Activated CD4-positive, alpha-beta T cell treated with anti-CD3 and anti-CD28 coated beads, Interleukin-2, amount 50 U/mL, for 1 hour (primary cell): ENCODE measurements around the gene TLCD1.
"Not testable (repeated sequence)": the region's sequence is repeated elsewhere in the genome, so short reads cannot be mapped to it uniquely, and the experiment has no call there.

Source experiments
- DNase-seq: peaks from one replicate; pipeline ENCODE4 v3.0.0-alpha.2; 2020

Gene TLCD1

DNA sequence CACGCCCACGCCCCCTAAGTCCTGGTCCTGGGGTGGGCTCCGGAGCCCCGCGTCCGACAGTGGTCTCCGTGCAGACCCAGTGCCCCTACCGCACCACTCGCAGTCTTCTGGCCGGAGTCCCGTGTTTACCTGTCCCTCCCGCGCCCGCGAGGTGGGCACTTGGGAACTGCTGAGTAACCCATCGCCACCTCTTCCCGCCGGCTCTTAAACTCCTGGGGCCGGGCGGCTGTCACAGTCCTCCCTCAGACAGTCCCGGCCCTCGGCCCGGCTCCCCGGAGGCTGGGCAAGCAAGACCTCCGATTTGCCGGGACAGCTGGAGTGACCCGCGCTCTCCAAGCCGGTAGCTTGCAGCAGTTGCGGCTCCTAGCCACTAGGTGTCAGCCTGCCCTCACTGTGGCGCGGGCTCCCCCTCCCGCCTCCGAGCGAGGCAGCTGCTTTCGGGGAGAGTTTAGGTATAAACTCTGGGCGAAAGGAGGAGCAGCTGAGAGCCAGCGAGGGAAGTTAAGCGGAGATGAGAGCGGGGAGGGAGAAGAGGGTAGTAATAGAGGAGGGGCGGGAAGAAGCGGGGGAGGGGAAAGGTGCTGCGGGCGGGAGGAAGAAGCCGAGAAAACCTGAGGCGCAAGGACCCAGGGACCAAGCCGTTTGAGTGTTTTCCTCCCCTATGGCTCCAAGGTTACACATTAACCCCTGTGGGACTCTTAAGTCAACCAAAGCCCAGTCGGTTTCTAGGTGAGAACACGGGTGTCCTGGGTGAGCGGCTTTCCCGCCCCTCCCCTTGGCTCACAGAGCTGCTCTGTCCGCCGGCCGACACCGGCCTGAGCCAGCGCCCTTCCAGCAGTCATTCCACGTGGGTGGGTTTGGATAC is 826 bp upstream of the TLCD1 start:
- DNase-seq, result peak; percentile 90

DNA sequence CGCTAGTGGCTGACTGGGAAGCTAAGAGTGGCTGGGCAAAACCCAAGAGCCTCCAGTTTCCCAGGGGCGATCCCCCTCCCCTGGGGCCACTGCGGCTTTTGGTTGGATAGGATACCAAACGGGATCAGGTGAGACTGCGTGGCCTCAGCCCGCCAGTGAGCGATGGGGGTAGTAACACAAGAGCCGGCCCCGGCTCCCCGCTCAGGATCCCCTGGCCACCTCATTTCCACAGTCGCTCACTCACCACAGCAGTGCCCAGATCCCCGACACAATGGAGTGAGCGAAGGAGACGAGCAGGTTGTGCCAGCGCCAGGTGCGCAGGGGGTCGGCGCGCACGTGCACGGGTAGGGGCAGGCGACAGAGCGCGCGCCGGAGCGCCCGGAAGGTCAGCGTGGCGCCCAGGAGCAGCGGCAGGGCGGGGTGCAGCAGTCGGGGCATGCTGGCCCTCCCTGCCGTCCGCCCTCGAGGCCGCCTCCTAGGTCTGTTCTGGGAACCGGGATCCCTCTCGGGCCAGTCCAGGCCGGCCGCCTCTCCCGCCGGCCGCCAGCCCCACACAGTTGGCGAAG is 290 bp downstream of the TLCD1 start:
- DNase-seq, result no peak

DNA sequence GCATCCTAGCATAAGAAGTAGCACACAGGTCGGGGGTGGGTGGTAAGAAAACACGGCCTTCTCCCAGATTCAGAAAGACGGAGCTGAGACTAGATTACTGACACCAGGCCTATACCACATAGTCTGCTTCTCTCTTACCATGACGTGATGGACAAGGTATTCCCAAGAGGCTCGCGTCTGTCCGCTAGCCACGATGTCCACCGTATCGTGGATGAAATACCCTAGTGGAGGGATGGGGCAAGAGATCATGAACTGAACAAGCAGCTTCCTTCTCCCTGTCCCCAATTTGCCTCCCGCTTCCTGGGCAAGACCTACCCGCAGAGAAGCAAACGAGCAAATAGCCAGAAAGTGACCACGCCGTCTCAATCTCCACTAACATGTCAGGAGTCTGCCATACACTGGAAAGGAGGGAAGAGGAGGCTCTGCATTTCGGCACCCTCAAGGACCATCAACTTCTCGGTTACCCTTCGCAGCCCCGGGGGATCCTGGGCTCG is 820 bp downstream of the TLCD1 start:
- DNase-seq, result no peak

DNA sequence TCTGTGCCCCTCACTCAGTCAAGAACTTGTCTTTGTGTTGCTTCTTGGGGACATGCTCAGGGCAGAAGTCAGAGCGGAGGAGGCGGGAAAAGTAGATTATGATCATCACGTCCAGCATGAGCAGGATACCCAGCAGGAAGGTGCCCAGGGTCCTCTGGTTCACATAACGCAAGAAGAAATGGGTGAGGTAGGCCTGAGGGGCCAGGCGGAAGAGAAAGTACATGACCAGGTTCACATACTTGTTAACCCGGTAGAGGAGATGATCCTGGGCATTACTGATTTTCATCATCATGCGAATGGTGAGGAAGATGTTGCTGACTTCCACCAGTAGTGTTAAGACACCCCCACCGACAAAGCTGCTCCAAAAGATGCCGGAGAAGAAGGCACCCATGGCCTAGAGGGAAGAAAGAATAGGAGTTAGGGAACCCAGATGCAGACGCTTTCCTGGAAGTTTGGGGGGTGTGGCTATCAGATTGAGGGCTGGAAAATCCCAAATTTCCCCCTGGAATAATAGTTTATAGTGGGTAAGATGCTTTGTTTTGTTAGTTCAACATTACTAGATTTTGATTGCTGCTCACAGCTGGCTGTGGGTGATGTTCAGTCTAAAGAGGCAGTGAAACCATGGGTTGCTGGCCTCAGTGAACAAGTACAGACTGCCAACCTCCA is 1.4 kb downstream of the TLCD1 start:
- no peak for DNase-seq

DNA sequence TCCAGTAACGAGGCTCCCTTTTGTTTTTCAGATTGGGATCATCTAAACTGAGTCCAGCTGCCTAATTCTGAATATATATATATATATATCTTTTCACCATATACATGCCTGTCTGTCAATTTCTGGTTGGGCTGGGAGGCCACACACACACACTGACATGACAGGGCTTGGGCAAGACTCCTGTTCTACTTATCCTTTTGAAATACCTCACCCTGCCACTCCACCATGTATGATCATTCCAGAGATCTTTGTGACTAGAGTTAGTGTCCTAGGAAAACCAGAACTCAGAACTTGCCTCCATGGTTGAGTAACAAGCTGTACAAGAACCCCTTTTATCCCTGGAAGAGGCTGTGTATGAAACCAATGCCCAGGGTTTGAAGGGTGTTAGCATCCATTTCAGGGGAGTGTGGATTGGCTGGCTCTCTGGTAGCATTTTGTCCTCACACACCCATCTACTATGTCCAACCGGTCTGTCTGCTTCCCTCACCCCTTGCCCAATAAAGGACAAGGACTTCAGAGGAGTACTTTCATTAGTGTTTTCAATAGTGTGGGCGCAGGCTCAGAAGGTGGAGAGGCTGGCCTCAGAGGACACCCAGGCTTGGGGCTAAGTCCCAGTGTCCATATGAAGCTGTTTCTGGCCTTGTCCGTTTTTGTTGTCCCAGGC is 2.1 kb downstream of the TLCD1 start:
- not testable (repeated sequence) for DNase-seq

DNA sequence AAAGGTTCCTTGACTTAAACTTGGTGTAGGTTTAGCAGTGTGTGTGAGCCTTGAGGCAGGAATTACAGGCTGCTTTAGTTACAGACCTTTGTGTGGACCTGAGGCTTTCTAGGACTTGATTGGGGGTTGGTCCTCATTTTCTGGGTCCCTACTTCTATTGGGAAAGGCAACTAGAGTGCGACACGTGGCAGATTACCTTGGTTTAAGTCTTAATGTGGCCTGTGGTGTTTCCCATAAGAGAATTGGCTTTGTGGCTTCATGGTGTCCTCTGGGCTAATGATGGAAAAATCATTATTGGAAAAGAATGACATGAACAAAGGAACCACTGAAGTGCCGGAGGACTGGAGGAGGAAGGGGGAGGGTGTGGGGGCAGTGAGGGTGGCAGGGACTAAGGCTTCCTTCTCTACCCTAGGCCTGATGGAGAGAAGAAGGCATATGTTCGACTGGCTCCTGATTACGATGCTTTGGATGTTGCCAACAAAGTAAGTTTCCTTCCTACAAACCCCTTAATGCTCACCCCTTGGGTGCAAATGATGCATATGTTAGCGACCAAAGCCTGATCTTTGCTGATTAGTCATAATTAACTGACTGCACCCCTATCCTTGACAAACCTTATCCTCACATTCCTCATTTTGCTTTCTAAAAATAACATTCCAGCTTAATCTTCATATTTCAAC is 2.7 kb downstream of the TLCD1 start:
- DNase-seq, result no peak

DNA sequence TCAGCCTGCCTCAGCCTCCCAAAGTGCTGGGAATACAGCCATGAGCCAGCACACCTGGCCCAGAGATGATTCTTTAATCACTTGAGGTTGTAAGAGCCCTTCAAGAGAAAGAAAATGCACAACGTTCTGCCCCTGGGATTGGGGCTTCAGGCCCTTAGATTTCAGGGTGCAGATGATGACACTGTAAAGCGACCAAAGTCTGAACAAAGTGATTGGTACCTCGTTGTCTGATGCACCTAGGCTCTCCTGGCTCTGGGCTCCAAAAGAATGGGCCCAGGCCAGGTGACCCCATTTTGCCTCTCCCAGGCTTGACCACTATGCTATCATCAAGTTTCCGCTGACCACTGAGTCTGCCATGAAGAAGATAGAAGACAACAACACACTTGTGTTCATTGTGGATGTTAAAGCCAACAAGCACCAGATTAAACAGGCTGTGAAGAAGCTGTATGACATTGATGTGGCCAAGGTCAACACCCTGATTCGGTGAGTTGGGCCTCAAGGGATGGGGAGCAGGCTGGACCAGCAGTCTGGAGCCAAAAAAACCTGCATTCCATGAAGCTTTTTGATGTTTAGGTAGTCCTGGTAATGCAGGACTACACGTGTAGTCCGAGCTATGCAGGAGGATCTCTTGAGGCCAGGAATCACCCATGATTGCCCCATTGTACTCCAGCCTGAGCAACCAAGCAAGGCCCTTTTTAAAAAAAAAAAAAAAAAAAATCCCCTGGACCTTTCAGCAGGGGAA is 3.4 kb downstream of the TLCD1 start:
- DNase-seq, result no peak

DNA sequence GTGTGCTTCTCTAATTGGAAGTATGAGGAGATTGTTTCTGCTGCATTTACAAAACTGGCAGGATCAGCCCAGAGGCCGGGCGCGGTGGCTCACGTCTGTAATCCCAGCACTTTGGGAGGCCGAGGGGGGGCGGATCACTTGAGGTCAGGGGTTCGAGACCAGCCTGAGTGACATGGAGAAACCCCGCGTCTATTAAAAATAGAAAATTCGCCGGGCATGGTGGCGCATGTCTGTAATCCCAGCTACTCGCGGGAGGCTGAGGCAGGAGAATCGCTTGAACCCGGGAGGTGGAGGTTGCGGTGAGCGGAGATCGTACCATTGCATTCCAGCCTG is 5.1 kb downstream of the TLCD1 start:
- DNase-seq, result not testable (repeated sequence)

DNA sequence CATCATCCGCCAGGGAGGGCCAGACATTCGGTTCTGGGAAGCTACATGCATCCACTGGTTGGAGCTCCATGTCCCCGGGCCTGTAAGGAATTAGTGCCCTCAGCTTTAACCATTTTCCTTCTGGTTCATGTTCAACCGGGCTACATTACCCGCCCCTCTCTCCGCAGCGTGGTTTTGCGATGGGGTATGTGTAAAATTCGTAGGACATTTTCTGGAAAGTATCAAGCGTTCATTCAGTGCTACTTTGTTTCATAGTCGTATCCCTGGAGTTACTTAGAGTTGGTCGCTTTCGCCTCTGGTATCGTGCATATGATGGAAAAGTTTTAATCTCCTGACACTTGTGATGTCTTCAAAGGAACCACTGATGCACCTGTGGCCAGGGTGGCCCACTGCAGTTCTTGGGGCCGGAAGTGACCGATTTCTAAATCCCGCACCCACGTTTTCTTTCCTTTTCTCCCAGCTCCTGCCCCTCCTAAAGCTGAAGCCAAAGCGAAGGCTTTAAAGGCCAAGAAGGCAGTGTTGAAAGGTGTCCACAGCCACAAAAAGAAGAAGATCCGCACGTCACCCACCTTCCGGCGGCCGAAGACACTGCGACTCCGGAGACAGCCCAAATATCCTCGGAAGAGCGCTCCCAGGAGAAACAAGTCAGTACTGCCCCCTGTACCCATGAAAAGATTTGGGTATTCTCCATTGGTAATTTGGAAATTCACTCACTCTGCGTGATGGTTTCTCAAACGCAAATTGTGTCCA is 5.6 kb downstream of the TLCD1 start:
- no peak for DNase-seq

DNA sequence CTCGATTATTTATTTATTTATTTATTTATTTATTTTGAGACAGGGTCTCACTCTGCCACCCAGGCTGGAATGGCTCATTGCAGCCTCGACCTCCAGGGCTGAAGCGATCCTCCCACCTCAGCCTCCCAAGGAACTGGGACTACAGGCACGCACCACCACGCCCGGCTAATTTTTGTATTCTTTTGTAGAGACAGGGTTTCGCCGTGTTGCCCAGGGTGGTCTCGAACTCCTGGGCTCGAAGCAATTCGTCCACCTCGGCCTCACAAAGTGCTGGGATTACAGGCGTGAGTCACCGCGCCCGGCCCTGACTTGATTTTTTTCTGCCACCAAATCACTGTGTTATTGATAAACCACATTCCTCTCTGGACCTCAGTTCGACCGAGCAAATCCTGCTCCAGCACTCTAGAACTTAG is 7.0 kb downstream of the TLCD1 start:
- no peak for DNase-seq

DNA sequence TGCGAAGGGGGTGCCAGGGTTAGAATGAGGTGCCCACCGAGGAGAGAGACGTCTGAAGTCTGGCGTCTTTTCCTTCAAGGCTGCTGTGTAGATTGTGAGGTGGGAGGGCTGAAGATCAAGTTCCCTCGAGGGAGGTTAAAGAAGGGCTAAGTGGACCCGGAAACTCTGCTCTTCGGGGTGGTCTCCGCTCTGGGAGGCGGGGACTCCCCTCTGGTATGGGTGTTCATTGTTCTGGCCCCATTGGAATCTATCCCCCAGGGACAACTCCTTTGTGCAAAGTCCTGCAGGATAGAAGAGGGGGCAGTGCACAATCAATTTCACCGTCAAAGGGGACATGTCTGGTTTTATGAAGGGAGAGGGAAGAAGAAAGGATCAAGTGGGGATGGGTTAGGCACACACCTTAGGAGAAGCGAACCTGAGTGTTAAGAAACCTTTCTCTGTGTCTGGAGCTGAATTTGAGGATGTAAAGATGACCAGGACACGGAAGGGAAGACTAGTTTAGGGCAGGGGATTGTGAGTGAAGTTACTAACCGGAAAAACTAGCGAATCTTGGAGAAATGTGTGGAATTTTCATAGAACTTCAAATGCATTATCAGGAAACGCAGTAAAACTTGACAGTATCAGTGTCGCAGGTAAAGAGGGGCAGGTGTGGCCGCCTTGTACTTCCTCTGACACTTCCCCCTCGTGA is 7.6 kb downstream of the TLCD1 start:
- DNase-seq, result no peak

DNA sequence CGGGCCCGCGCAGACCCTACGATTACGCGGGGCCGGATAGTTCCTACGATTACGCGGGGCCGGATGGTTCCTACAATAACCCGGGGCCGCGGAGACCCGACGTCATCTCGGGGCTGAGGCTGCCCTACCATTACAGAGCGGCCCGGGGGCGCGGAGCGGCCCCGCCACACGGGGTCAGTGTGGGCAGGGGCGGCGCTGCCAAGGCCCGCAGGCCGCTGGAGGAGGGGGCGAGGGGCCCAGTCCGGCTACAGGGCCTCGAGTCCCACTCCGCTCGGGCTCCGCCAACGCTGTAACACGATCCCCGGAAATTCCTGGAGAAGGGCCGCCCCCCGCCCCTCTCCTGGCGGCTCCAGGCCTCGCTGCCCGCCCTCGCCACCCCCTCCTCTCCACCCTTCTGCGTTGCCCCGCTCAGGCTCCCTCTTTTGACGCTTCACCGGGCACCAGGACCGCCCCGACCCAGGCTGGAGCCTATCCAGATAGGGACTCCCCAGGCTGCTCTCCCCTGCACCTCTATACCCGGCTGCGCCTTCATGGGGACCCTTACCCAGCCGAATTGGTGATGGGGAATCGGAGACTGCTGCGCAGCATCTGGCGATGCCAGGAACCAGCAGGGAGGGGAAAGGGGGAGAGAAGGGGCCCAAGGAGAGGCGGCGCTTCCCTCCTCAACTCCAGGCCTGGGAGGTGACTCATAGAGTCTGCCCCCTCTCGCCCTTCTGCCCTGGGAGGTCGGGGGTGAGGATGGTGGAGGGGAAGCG is 8.3 kb downstream of the TLCD1 start, which contains the start of gene RAB34:
TSS of gene RAB34 (minus strand) at position 291 of the 755 bp plus-strand sequence. CDS start 602 bp downstream, outside the sequence.
- DNase-seq, result no peak

DNA sequence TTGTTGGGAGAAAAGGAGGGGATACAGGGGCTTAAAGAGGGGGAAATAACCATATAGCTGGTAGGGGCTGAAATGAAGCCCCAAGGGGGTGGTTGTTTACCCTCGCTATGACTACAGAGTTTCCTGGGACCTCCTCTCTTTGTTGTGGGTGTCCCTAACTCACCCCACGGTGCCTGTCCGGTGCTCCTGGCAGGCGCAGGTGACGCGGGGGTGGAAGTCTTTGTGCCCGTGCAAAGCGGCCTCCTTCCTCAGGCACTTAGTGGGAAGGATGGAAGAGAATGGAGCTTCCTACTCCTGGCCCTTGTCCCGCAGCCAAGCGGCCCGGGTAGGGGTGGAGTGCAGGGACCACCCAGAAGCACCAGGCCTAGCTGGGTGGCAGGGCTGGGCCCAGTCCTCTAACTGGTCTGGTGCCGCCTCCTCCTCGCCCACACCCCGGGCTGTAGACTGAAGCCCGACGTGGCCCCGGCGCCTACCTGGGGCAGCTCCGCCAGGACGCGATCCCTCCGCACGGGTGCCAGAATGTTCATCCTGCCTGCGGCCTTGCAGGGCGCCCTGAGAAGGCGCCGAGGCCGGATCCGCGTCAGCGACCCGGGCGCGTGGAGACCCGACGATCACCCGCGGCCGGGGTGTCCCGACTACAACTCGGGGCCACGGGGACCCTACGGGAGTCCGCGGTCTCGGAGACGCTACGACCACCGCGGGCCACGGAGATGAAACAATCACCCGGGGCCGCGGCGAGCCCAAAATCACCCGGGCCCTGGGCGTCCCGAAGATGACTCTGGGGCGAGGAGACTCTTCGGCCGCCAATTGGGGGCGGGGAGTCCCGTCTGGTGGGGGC is 9.1 kb downstream of the TLCD1 start:
- no peak for DNase-seq

DNA sequence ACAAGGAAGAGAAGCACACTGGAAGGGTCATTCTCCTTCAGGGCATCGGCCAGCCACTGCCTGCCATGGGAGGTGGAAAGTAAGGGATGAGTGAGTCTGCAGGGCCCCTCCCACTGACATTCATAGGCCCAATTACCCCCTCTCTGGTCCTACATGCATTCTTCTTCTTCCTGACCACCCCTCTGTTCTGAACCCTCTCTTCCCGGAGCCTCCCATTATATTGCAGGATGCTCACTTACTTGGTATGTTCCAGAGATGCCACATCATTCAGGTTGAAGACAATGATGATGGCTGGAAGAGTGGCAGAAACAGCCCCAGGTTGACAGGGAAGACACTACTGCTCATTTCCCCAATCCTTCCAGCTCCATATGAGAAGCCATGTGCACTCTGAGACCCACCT is 10.8 kb downstream of the TLCD1 start:
- DNase-seq, result no peak

DNA sequence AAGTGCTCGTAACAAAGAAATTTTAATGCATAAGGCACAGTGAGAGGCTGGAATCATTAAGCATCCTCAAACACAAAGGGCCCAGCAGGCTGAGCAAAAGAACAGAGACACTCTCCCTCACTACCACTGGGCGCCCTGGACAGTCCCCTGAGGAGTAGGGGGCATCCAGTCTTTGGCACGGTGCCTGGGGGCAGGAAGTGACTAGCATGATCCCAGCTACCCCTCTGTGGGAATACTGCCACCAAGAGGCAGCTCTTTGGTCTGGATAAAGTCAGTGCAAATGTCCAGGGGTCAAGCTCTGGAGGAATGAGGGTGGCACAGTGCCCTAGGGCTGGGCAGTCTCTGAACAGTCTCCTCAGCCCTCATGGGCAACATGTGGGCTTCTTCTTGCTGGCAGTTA is 11.8 kb downstream of the TLCD1 start:
- no peak for DNase-seq

DNA sequence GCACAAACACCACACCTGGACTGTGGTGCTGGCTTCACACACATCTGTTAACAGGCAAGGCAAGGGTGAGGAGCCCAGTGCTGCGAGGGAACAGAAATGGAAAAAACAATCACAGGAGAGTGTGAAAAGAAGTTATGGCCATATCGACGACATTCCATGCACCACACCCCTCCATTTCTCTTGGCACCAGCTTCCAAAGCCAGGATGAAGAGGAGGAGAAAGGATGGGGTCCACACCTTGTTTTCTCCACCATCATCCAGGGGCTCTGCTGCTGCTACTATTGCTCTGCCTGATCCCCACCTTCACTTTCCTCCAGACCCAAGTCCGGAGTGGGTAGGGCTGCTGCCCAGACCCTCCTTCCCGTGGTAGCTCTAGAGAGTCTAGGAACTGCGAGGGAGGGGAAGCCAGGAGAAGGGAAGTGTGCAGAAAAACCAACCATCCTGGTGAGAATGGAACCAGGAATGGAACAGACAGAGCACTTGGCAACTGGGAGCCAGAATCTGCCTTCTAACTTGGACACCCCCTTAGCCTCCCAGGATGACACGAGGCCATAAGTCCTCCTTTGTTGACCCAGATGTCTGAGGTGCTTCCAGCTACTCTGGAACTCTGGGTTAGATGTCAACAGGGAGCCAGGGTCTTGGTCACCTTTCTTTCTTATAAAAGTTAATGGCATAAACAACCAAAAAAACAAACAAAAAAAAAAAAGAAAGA is 13.2 kb downstream of the TLCD1 start:
- no peak for DNase-seq

DNA sequence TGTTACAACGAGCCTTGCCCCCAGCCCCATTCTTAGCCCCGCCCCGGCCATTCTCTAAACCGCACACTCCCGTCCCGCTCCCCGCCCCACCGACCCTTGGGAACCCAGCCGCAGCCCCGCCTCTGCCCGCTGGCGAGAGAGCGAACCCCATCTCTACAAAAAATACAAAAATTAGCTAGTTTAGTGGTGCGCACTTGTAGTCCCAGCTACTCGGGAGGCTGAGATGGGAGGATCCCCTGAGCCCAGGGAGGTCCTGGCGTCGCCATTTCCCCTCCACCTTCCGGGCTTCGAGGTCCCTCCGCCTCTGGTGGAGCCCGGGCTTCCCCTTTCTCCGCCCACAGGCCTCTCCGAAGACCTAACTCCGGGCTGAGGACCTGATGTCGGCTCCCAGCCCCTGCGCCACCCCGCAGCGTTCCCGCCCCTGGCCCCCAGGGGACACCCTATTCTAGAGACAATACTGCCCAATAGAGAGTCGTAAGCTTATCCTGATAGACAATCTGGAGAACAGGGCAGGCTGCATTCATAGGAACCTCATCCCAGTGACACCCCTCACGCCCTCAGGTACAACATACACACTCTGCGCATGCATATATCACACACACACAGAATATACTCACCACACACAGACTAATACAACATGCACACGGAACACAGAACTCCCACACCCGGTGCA is 13.9 kb downstream of the TLCD1 start:
- peak; percentile 48 for DNase-seq

DNA sequence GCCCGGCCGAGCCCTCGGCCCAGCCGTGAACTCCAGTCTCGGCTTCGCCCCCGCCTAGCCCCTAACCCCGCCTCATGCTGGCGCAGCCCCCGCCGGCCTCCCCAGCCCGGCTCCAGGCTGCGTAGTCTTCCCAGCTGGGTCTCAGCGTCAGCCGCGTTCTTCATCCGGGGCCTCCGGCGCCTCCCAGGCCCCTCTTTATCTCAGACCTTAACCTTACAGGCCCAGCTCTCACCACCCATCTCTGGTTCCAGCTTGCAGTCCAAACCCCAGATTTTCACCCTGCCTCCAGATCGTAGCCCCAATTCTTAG is 14.4 kb downstream of the TLCD1 start, which contains the start of gene PROCA1:
TSS of gene PROCA1 (minus strand) at position 166 of the 309 bp plus-strand sequence. CDS start 228 bp downstream, outside the sequence.
- DNase-seq, result peak; percentile 30
